HT1080 (cell line): ENCODE measurements around the gene BIRC5. TPM values are rescaled to one million over a fixed set of nuclear protein-coding genes. Genes with fewer than 3 reads are reported as not detected.
"Not testable (repeated sequence)": the region's sequence is repeated elsewhere in the genome, so short reads cannot be mapped to it uniquely, and the experiment has no call there.

Experiments
- DNase-seq: peaks from one replicate; pipeline ENCODE4 v3.0.0-alpha.2; 2015; ENCODE audit warnings: low read depth
- total RNA-seq: library from RNA; depleted of rRNA; stranded (reverse); fragments of >200 nt; shearing (Covaris generic); gene quantifications from 2 replicates; pipeline ENCODE4 v1.2.3, GENCODE V29; 2014

The BIRC5 gene
- total RNA-seq, 1 experiment from 2014 or later = 195 TPM

DNA sequence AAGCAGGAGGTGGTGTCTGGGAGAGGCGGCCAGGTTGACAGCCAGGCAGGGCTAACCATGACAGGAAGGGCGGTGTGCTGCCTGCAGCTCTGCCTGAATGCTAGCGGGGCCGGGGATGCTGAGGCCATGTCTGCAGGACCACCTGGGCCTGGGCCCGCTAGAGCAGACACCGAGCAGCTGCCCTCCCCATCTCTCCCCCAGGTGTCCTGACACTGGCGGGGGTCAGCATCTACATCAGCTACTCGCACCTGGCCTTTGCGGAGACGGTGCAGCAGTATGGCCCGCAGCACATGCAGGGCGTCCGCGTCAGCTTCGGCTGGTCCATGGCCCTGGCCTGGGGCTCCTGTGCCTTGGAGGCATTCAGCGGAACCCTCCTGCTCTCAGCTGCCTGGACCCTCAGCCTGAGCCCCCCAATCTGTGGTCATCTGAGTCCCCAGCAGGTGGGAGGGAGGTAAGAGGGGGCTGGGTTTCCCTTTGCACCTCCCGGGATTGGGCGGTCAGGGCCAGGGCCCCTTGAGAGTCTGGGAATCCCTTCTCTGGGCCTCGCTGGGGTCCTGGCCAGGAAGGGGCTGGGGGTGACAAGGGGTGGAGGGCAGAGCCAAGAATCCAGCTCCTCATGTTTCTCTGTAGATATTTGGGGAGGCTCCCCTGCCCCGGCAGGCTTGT is 24.9 kb downstream of the BIRC5 start:
- DNase-seq = no peak

DNA sequence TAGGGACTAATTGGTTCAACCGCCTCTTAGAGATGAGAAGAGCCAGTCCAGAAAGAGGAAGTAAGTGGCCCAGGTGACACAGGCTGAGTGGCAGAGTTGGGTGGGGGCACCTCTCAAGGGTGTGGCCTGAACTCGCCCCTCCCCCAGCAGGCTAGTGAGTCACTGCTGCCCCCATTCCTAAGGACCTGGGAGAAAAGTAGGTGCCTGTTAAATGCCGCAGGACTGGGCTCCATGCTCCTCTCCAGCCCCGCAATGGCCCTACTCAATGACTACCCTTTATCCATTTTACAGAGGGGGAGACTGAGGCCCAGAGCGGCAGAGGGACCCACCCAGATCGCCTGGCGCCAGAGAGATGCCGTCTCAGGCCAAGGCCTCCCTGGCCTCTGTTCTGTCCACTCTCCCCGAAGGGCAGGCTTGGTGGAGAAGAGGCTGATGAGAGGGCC is 25.5 kb downstream of the BIRC5 start:
- no peak for DNase-seq

DNA sequence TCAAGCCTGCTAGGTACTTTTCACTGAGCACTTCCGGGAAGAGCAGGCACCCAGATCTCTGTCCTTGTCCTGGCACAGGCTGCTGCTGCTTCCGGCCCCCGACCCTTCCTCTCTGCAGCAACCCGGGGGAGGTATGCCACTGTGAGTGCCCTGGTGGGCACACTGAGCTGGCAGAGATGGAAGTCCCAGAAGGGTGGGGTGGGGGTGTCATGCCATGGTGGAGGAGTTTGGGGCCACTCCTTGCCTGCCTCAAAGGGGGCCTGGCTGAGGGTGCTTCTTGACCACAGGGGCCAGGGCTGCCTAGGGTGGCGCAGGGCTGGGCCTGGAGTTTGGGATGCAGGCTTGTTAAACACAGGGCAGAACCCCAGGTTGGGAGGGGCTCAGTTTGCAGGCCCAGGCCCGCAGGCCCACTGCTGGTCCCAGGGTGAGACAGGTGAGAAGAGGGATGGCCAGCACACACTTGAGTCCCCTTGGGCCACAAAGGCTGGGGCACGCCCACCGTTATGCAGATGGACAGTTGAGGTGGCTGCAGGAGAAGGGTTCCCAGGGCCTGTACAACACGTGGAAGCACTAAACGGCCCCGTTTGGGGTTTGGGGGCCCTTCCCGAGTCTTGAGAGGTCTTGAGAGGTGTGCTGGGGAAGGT is 26.1 kb downstream of the BIRC5 start:
- no peak for DNase-seq

DNA sequence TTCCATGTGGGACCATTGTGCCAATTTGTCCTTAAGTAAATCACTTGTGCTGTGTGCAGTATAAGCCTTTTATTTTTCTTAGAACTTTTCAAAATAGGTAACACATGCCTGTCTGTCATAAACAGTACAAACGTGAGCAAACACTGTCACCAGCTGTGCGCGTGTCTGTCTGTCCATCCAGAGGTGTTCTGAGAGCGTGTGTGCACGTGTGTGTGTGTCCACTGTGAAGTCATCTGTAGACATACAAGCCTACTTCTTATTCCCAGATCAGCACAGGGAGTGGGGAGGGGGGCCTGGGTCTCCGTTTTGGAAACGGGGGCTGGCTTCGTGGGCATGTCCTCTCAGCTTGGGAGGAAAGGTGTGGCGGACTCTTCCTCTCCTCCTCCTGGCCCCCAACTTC is 26.8 kb downstream of the BIRC5 start:
- DNase-seq = no peak

DNA sequence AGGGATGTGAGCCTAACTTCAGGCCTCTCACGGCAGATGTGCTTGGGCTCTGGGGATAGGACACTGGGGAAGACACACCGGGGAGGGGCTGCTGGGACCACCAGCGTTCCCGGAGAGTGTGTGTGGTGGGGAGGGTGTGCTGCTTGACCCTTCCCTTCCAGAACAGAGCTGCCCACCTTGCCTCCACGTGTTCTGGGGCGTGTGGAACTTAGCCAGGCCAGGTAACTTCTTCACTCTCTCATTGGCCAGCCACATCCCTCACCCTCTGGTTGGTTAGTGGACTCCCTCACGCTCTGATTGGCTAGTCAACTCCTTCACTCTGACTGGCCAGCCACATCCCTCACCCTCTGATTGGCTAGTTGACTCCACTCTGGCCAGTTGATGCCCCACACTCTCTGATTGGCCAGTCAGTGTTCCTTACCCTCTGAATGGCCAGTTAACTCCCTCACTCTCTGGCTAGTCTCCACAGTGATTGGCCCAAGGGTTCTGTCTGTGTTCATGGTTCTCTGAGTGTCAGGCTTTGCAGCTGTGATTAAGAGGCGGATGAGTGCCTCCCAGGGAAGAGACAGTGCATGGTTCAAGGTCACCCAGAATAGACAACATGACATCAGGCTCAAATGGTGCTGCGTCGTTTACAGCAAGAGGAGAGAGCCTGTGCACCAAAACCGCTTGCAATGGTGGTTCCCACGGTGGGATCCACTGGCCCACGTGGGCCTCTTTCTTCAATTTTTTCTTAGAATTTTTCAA is 27.4 kb downstream of the BIRC5 start:
- DNase-seq = peak; percentile 65

DNA sequence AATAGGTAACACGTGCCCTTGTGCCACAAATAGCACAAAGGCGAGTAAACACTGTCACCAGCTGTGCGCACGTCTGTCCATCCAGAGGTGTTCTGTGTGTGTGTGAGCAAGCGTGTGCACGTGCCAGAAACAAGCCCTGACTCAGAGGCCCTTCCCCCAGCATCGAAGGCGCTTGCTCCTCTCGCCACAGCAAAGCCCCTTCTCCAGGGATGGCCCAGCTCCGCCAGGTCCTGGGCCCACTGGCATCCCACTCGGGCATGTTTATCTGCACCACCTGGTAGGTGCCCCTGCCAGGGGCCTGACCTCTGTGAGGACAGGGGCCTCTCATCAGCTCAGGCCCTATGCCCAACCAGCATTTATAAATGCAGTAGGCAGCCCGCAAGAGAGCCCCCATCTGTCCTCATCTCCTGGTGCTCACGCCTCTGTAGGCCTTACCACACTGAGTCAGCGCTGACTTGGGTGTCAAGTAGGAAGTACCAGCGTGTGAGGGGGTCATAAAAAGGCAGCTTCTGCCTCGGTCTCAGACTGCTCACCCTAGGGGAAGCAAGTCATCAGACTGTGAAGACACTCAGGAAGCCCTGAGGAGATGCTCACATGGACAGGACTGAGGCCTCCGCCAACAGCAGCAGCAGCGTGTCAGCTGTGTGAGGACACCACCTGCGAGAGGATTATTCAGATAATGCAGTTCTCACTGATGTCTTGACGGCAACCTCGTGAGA is 28.1 kb downstream of the BIRC5 start:
- peak; percentile 72 for DNase-seq

DNA sequence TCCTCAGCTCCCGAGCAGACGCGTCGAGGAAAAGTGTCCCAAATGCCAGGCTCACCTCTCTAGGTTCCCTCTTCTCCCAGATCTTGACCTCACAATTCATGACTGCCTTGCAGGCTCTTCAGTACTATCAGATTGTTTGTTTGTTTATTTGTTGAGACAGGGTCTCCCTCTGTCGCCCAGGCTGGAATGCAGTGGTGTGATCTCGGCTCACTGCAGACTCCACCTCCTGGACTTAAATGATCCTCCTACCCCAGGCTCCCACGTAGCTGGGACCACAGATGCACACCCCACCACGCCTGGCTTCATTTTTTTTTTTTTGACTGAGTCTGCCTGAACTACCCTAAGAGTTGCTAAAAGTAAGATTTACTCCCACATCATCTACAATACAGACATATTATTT is 33.3 kb downstream of the BIRC5 start:
- no peak for DNase-seq

DNA sequence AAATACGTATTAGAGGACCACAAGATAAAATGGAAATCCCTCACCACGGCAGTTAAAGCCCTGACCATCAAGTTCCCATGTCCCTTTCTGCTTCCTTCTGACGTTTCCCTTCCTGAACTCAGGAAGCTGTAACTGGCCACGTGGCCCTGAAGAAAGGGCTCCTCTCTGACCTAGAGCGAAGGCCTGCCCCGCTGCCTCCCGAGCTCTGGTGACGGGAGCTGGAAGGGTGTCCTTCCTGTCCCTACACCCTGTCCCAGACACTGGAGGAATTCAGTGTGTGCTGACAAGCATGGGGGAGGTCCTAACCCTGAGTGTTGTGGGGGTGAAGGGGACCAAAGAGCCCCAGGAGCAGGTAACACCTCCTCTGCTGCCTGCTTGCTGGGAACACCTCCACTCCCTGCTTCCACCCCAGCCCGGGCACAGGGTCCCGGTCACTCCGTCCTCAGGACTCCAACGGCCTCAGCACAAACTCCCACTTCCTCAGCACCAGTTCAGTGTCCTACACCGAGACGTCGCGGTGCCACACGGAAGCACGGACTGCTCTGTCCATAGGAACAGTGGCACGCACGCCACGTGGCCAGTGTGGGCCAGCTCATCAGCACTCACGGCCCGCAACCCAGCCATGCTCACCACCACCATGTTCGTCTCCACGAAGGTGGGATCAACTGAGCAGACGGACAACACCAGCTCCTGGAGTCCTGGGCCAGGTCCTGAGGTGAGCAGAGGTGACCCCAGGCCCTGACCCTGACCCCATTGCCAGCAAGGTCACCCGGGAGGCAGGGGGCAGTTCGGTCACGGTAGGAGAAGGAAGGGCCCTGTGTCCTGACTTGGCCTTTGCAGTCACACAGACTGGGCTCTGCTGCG is 34.2 kb downstream of the BIRC5 start:
- DNase-seq = no peak

DNA sequence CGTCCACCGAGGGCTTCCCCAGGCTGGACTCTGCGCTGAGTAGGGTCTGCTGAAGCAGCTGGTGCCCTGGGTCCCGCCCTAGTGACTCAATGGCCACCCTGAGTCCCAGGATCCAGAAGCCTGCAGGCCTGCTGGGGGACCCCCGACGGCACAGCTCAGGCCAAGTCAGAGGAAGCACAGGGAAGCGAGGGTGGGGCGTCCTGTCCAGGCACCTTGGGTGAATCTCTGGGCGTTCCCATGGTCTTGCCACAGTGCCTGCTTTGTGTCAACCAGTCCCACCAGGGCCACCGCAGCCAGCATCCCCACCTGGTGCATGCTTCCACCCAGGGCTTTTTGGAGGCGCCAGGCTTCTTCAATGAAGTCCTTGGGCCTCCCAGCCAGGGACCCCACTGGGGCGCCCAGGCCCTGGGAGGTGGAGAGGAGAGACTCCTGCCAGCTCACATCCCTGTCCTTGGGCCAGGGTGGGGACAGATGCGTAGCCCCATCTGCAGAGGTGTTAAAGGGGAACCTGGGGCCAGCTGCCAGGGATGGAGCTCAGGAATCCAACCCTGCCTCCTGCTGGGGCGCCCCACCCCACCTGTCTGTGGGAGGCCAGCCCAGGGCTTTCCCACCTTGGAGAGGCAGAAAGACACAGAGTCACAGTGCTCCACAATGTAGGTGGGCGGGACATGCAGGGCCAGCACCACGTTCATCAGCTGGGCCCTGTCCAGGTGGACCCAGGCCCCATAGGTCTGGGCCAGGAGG is 35.2 kb downstream of the BIRC5 start:
- DNase-seq = no peak

DNA sequence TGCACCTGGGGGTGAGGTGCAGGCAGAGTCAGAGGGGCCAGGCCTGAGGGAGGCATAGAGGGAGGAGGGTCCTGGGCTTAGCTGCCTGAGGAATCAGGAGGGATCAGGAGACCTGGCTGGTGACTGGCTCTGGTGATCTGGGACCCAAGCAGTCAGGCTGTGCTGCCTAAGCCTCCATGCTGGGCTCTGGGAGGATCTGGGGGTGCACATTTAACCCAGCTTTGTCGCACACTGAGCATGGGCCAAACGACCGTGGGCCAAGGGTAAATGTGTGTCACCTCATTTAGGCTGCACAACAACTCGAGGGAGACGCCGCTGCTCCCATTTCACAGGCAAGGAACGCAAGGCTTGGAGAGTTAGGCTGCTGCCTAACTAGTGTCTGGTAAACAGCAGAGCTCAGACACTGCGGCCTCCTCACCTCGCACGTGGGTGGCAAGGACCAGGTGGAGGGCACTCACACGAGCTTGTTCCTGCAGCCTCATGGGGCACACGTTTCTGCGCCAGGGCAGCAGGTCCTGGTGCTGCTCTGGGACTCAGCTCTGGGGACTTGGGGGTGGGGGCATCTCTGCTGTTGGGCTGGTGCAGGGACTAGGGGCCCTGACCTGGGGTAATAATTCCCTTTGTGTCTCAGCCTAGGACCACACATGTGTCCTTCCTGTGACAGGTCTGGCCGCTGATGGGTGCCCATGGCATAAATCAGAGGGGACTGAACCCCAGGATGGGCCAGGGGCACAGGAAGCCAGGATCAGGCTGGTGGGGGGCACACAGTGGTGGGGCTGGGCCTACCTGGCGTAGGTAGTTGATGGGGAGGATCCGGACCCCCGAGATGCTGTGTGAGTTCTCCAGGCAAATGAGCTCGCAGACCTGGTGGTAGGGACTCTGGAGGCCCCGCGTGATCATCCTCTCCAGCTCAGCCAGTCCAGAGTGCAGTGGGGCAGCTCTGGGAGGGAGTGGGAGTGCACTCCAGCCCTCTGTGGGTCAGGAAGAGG is 36.1 kb downstream of the BIRC5 start:
- no peak for DNase-seq

DNA sequence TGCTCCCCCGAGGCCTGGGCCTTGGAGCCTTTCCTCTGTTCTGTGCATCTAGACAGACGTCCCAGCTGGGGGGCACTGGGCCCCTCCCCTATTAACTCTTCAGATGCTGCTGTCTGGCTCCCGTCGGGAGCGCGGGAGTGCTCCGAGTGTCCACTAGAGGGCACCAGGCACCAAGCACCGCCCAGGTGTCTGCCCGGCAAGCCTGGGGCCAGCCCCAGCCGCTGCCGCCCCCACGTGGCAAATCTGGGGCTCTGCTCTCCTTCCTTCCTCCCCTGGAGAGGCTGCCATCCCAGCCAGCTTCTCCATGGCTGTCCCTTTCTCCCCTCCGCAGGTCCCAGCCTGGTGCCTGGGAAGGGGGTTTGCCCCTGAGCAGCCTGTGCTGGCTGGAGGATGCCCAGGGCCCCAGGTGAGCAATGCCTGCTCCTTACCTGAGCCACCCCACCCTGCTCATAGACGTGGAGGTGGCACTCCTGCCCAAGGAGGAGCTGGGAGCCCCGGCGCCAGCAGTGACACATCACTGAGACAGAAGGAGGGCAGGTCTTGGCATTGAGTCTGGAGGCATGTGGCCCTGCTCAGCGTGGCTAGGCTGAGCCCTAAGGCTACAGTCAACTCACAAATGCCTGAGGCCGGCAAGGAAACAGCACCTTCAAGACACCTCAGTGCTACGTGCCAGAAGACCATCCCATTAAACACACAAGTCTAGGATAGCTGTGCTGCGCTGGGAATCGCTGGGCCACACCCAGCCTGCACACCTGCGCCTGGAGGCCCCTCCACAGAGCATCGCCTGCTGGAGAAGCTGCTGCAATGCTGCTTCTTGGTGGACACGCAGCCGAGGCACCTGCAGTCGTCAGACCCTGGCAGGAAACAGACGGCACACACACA is 37.1 kb downstream of the BIRC5 start:
- DNase-seq = peak; percentile 82

DNA sequence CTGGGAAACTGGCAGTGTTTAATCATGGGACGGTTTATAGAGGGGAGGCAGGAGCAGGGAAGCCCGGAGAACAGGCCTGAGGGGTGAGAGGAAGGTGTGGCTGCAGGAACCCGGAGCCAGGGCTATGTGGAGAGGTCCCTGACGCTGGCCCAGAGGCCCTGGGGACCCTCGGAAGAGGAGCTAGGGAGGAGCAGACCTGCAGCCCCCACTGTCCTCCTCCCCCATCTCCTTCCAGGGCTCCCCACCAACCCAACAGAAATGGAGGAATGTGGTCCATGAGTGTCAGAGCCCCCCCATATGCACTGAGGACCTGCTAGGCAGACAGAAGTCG is 37.7 kb downstream of the BIRC5 start:
- no peak for DNase-seq

DNA sequence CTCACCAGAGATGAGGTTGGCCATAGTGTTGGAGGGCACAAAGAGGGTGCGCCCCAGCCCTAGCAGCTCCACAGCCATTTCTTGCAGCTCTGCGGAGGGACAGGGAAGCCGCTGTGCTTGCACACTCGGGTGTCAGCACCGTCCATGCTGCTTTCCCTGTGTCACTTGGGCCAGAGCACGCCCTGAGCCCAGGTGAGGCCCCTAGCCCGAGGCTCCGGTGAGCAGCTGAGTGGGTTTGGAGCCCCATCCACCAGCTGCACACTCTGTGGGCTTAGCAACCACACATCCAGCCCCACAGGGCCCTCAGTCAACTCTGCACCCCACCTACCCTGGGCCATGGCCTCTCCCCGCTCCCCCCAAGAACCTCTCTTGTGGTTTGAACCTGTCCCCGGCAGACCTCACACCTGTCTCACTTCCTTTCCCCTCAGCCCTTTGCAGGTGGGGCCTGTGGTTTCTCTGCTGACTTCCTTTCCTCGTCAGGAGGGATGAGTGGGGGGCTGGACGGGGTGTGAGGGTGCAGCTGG is 38.1 kb downstream of the BIRC5 start:
- DNase-seq = no peak

DNA sequence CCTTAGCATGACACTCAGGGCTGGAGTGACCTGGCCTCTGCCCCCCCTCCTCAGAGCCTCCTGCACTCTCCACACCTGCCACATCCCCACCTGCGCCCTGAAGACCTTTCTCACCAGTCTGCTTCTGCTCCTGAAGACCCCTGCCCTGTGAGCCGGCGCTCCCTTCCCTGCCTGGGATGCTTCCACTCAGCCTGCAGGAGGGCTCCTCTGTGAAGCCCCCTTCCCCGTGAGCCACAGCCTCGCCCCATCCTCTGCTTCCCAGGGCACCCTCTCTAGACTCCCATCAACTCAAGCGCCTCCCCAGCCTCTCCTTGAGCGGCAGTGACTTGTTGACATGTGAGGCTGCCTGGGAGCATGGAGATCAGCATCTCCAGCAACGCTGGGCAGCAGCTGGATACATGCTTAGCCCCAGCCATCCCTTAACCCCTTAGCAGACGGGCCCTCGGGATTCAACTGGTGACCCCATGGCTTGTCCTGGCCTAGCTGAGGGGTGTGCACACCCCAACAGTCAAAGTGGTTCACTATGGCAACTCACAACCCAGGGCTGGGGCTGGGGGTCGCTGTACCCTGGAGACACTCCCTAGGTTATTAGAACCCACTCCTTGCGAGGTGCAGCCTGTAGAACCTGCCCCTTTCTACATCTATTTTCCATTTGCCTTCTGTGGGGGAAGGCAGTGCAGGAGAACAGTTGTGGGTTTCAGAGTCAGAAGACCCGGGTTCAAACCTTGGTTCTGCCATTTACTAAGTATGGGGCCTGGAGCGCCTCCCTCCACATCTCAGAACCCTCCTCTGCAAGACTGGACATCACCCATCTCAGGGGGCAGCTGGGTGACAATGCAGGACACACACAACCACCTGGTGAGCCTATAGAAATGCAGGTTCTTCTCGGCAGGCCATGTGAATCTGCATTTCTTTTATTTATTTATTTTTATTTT is 38.9 kb downstream of the BIRC5 start:
- no peak for DNase-seq

DNA sequence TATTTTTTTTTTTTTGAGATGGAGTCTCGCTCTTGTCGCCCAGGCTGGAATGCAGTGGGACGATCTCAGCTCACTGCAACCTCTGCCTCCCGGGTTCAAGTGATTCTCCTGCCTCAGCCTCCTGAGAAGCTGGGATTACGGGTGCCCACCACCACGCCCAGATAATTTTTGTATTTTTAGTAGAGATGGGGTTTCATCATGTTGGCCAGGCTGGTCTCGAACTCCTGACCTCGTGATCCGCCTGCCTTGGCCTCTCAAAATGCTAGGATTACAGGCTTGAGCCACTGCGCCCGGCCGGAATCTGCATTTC is 39.5 kb downstream of the BIRC5 start:
- DNase-seq = not testable (repeated sequence)

DNA sequence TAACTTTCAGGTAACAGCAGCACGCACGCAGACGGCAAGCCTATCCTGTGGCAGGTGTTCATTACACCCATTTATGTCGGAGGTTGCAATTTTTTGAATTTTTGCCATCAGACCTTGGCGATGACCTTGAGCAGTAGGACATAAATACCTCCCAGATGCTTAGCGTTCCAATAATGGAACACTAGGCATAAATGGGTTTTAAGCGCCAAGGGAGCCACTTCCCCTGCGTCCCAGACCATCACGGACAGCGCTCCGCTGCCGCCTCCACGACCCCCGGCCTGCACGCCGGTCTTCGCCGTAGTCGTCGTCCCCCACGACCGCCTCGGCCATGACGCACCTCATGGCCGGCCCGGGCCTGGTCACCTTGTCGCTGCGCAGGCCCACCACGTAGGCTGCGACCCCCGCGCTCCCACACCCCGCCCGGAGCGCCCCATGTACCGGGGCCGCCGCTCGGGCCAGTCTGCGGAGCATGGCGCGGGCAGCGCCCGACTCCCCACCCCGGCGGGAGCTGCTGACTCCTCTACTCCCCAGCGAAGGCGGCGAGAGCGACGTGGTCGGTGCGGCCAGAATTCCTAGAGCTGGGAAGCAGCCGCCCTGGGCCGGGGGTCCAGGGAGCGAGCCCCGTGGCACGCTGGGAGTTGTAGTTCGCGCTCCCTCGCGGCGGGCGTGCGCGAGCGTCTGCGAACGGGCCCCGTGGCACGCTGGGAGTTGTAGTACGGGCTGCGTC is 40.1 kb downstream of the BIRC5 start:
- DNase-seq = peak; percentile 73
